Suprapubic skin (tissue), 4 donors: ENCODE measurements around the gene ACER1.

Experiments
- EP300 ChIP-seq: sonication (generic); formaldehyde crosslinking; IDR thresholded peaks from one replicate; pipeline ENCODE4 v1.6.1; 2017; ENCODE audit warnings: antibody characterized with exemption
- POLR2A ChIP-seq, 2 donors: fragments of 450-650 bp; IDR thresholded peaks; one replicate each; pipeline ENCODE4 v1.6.1; 2017; ENCODE audit warnings: antibody characterized with exemption in 2 of 2, mild to moderate bottlenecking in 2 of 2, moderate library complexity in 2 of 2
- POLR2AphosphoS5 ChIP-seq, 3 donors: sonication (generic); formaldehyde crosslinking; IDR thresholded peaks; one replicate each; pipeline ENCODE4 v1.6.1; 2017; ENCODE audit warnings: antibody characterized with exemption in 3 of 3
- TF ChIP-seq, protein P1 (sequence below), 2 donors: fragments of 200-600 bp in 1 of 2; fragments of 450-650 bp in 1 of 2; sonication (generic) in 1 of 2; IDR thresholded peaks; one replicate each; pipeline ENCODE4 v1.5.1; 2016 to 2019; ENCODE audit warnings: antibody characterized with exemption in 2 of 2, mild to moderate bottlenecking in 1 of 2, moderate library complexity in 1 of 2

DNA sequence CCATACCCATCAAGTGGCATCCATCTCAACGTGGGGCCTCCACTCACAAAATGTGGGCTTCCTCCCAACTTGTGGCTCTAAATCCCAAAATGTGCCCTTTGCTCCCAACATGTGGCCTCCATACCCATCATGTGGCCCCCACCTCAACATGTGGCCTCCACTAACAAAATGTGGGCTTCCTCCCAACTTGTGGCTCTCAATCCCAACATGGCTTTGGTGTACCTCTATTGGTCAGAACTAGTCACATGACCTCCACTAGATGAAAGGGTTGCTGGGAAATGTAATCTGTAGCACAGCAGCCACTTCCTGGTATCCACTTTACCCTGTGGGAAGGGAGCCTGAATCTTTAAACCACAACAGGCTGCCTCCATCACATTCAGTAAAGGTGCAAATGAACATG, 10.1 kb upstream of the ACER1 start:
- TF ChIP-seq EP300 (no peak), POLR2AphosphoS5 (IDR thresholded peaks at IDR 0.05) (no peak), POLR2A (IDR thresholded peaks at IDR 0.05) (no peak)
- TF ChIP-seq, protein P1, sequence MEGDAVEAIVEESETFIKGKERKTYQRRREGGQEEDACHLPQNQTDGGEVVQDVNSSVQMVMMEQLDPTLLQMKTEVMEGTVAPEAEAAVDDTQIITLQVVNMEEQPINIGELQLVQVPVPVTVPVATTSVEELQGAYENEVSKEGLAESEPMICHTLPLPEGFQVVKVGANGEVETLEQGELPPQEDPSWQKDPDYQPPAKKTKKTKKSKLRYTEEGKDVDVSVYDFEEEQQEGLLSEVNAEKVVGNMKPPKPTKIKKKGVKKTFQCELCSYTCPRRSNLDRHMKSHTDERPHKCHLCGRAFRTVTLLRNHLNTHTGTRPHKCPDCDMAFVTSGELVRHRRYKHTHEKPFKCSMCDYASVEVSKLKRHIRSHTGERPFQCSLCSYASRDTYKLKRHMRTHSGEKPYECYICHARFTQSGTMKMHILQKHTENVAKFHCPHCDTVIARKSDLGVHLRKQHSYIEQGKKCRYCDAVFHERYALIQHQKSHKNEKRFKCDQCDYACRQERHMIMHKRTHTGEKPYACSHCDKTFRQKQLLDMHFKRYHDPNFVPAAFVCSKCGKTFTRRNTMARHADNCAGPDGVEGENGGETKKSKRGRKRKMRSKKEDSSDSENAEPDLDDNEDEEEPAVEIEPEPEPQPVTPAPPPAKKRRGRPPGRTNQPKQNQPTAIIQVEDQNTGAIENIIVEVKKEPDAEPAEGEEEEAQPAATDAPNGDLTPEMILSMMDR (IDR thresholded peaks at IDR 0.05), result no peak
